HepG2 (cell line): ENCODE measurements around the gene ZNF618. TPM values are rescaled to one million over a fixed set of nuclear protein-coding genes. Genes with fewer than 3 reads are reported as not detected.

Source experiments
- ATAC-seq: fragments of 200-7000 bp; cut with Tn5 transposase; 3 replicates; pipeline ENCODE4 v1.9.1; 2020; ENCODE audit warnings: mild to moderate bottlenecking, moderate library complexity
- BruUV-seq: library from RNA; stranded (reverse); fragments of 400-500 nt; replicated peaks from 2 replicates; lab custom pipeline; 2021; lab: Mats Ljungman, UMichigan
- CTCF ChIA-PET: fragments of 300-600 bp; formaldehyde crosslinking; extraction: SDS; loops from one replicate; lab custom pipeline; 2021; ENCODE audit warnings: low total read pairs, inconsistent platforms, low intra/inter-chr PET ratio; lab: Yijun Ruan, JAX
- POLR2A ChIA-PET: fragments of 350-600 bp; sonication (Branson Sonifier 250); formaldehyde crosslinking; loops from one replicate; lab custom pipeline; 2020; ENCODE audit warnings: antibody characterized with exemption, inconsistent platforms; lab: Yijun Ruan, JAX
- DNase-seq: peaks from one replicate; pipeline ENCODE4 v3.0.0-alpha.2; 2015; ENCODE audit warnings: low spot score
- FAIRE-seq: peaks from 3 replicates; lab custom pipeline; 2011; peaks lifted over from hg19 to GRCh38; lab: Jason Lieb, UNC
- H2AFZ ChIP-seq: one replicate; pipeline ENCODE4 v1.6.1; 2011; ENCODE audit warnings: low read length, inconsistent platforms
- H3K27ac ChIP-seq: fragments of 300-600 bp; 3 replicates; pipeline ENCODE4 v1.8.0; 2011; ENCODE audit warnings: mixed run types, mild to moderate bottlenecking, mixed read lengths, low read length, inconsistent platforms; ENCODE audit not compliant: insufficient read depth; ENCODE audit errors: extremely low read length
- H3K27me3 ChIP-seq, 2 experiments: fragments of 200-600 bp in 1 of 2; 2 replicates in 1 of 2; 3 replicates in 1 of 2; pipeline versions ENCODE4 v1.6.0 to v1.8.0; 2011; ENCODE audit warnings: low read length in 2 of 2, mild to moderate bottlenecking in 2 of 2, moderate library complexity in 2 of 2, inconsistent platforms in 1 of 2; ENCODE audit not compliant: insufficient read depth in 2 of 2, control insufficient read depth in 1 of 2
- H3K36me3 ChIP-seq, 2 experiments: fragments of 200-600 bp in 1 of 2; replicated peaks in 1 of 2; 2 replicates in 1 of 2; 3 replicates in 1 of 2; pipeline versions ENCODE4 v1.5.1 to v1.8.0; 2011; ENCODE audit warnings: low read length in 2 of 2, inconsistent platforms in 1 of 2; ENCODE audit not compliant: insufficient read depth in 2 of 2, control insufficient read depth in 1 of 2
- H3K4me1 ChIP-seq: 2 replicates; pipeline ENCODE4 v1.5.1; 2012; ENCODE audit warnings: low read length, inconsistent platforms; ENCODE audit not compliant: insufficient read depth
- H3K4me2 ChIP-seq: 2 replicates; pipeline ENCODE4 v1.6.0; 2011; ENCODE audit warnings: low read depth, low read length, inconsistent platforms
- H3K4me3 ChIP-seq, 3 experiments: fragments of 200-600 bp in 1 of 3; sonication (generic), shearing (Covaris generic) in 1 of 3; replicated peaks in 1 of 3; 2 replicates each; pipeline ENCODE4 v1.5.1; 2011 to 2016; ENCODE audit warnings: low read length in 3 of 3, inconsistent platforms in 2 of 3, low read depth in 2 of 3, mild to moderate bottlenecking in 2 of 3, control low read depth in 1 of 3, mixed read lengths in 1 of 3; ENCODE audit not compliant: insufficient read depth in 1 of 3
- H3K79me2 ChIP-seq: one replicate; pipeline ENCODE4 v1.6.1; 2011; ENCODE audit warnings: low read length, inconsistent platforms; ENCODE audit not compliant: insufficient read depth
- H3K9ac ChIP-seq: 2 replicates; pipeline ENCODE4 v1.6.0; 2011; ENCODE audit warnings: mild to moderate bottlenecking, low read depth, low read length, inconsistent platforms; ENCODE audit not compliant: insufficient read depth
- H3K9me3 ChIP-seq: 2 replicates; pipeline ENCODE4 v1.5.1; 2012; ENCODE audit warnings: mild to moderate bottlenecking, low read length
- H4K20me1 ChIP-seq: 2 replicates; pipeline ENCODE4 v1.6.0; 2011; ENCODE audit warnings: inconsistent platforms, mild to moderate bottlenecking, low read length, moderate library complexity; ENCODE audit not compliant: insufficient read depth
- KDM6A ChIP-seq: IDR thresholded peaks from 2 replicates; pipeline ENCODE4 v1.6.1; 2016; ENCODE audit warnings: low read depth
- KLF16 ChIP-seq, 2 experiments: sonication (generic) in 1 of 2; formaldehyde crosslinking in 1 of 2; IDR thresholded peaks; 2 replicates each; pipeline versions ENCODE4 v1.6.1 to v1.8.0; 2016 to 2023; ENCODE audit warnings: missing genetic modification reagents in 2 of 2, missing compliant biosample characterization in 1 of 2
- NFAT5 ChIP-seq: sonication (generic); formaldehyde crosslinking; IDR thresholded peaks from 2 replicates; pipeline ENCODE4 v1.4.0; 2020; ENCODE audit warnings: missing genetic modification reagents
- SP5 ChIP-seq: IDR thresholded peaks from 2 replicates; pipeline ENCODE4 v1.6.1; 2016; ENCODE audit warnings: low read depth, borderline replicate concordance
- XBP1 ChIP-seq: sonication (generic); formaldehyde crosslinking; IDR thresholded peaks from 2 replicates; pipeline ENCODE4 v1.5.0; 2020; ENCODE audit warnings: missing genetic modification reagents
- ZNF776 ChIP-seq: sonication (generic); formaldehyde crosslinking; IDR thresholded peaks from 2 replicates; pipeline ENCODE4 v1.4.0; 2020; ENCODE audit warnings: mild to moderate bottlenecking, missing genetic modification reagents
- ZNF839 ChIP-seq: sonication (generic); formaldehyde crosslinking; IDR thresholded peaks from 2 replicates; pipeline ENCODE4 v1.4.0; 2020; ENCODE audit warnings: missing genetic modification reagents, mild to moderate bottlenecking, borderline replicate concordance
- WGBS: methylation state at CpG from one replicate; pipeline ENCODE4 v1.1.6; 2017; ENCODE audit warnings: low lambda C conversion rate; 5-methylcytosine and 5-hydroxymethylcytosine counted together
- in situ Hi-C: cut with HindIII; loops from 2 replicates; pipeline ENCODE4 v1.10.0; 2017; ENCODE audit warnings: low pct_unique_long_range_greater_than_20kb; ENCODE audit not compliant: extremely low pct_ligation_motif_present
- intact Hi-C: fragments of 100-400 bp; cut with micrococcal nuclease; formaldehyde crosslinking; loops from one replicate; pipeline ENCODE4 v1.10.0; 2022; ENCODE audit not compliant: unreplicated experiment
- polyA plus RNA-seq, 8 experiments: library from polyadenylated mRNA; depleted of rRNA in 3 of 8; stranded (reverse) in 7 of 8; unstranded in 1 of 8; fragments of >200 nt; fragmentation: Illumina TruSeq in 4 of 8; extraction: Trizol in 4 of 8; gene quantifications; 2 replicates each; pipeline versions ENCODE4 v1.2.1 to v1.2.3, GENCODE V29; 2011 to 2016; ENCODE audit warnings: low read depth in 4 of 8, missing spikeins in 1 of 8, mixed read lengths in 1 of 8; ENCODE audit not compliant: insufficient read depth in 1 of 8
- total RNA-seq, 5 experiments: library from RNA; depleted of rRNA; stranded (reverse); fragments of >200 nt; fragmentation: Illumina TruSeq; extraction: Trizol; gene quantifications; 2 replicates each; pipeline ENCODE4 v1.2.3, GENCODE V29; 2016; ENCODE audit warnings: low read depth in 1 of 5
- TF ChIP-seq, protein P1 (sequence below): sonication (generic); formaldehyde crosslinking; IDR thresholded peaks from 2 replicates; pipeline ENCODE4 v1.8.0; 2022; ENCODE audit warnings: mild to moderate bottlenecking, missing genetic modification reagents, moderate library complexity

The ZNF618 gene
- total and polyA plus RNA-seq, 2 of the 13 experiments (the other 11 are each of a cell fraction or from before 2014, with no cell fraction given), result 0.07 TPM

DNA sequence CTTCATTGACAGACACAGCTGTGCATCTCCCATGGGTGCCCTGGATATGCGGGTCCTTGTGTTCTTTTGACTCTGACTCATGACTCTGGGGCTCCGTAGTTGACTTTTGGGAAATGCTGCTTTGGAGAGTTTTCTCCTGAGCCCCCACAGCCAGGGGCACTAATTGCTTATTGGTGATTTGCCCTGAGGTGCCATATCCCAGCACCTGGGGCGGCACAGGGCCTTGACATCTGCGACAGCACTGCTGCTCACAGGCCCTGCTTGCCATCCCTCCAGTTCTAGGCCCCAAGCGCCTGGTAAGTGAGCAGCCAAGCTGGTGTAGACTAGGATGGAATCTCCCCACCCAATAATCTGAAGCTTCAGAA, 126.9 kb downstream of the ZNF618 start:
- Histone ChIP-seq H3K9me3 (no peaks in the 10 kb centered on the region), H3K27ac (no peak overlapping the region), H3K4me1 (no peaks in the 10 kb centered on the region), H3K27me3 (peaks cover 0 to 8% of the 10 kb centered on the region in 2 experiments; a peak in 2 of 5 replicates), H4K20me1 (no peaks in the 10 kb centered on the region), H3K4me3 (no peak overlapping the region), H3K36me3 (no peaks in the 10 kb centered on the region), H3K9ac (no peak overlapping the region), H3K4me2 (no peak overlapping the region), H2AFZ (no peak overlapping the region), H3K79me2 (no peaks in the 10 kb centered on the region)
- WGBS, result no CpG with 5 or more reads among the region's 5 CpGs
- BruUV-seq, result no TSS peak
- ATAC-seq, result no peak
- TF ChIP-seq XBP1 (CRISPR knock-in tag), result no peak
- TF ChIP-seq ZNF776 (CRISPR knock-in tag), result no peak
- TF ChIP-seq SP5 (CRISPR knock-in tag), result no peak
- no peak for TF ChIP-seq KDM6A
- no peak for FAIRE-seq
- intact Hi-C loops, result no loop called here
- POLR2A ChIA-PET, result no interaction called here
- CTCF ChIA-PET, result no interaction called here
- in situ Hi-C loops, result no loop called here
- DNase-seq, result no peak

DNA sequence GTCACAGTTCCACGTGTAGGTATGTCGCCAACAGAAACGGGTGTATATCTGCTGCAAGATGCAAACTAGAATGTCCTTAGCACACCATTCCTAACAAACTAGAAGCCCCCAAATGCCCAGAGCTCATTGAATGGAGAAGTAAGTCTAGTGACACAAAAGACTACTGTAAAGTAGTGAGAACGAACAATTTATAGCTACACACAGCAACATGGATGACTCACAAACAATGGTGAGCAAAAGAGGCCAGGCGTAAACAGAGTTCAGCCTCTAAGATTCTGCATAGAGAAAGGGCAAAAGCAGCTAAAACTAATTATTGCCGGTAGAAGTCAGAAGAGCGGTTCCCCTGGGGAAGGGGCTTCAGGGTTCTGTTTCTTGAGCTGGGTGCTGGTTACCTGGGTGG, 127.2 kb downstream of the ZNF618 start:
- Histone ChIP-seq H3K4me3 (no peak overlapping the region), H4K20me1 (no peaks in the 10 kb centered on the region), H3K9ac (no peak overlapping the region), H3K79me2 (no peaks in the 10 kb centered on the region), H3K9me3 (no peaks in the 10 kb centered on the region), H2AFZ (no peak overlapping the region), H3K36me3 (no peaks in the 10 kb centered on the region), H3K27me3 (peaks cover 0 to 8% of the 10 kb centered on the region in 2 experiments; a peak in 2 of 5 replicates), H3K27ac (no peak overlapping the region), H3K4me1 (no peaks in the 10 kb centered on the region), H3K4me2 (no peak overlapping the region)
- FAIRE-seq (no peak), ATAC-seq (no peak), DNase-seq (no peak)
- intact Hi-C loops, result no loop called here
- POLR2A ChIA-PET, result no interaction called here
- BruUV-seq, result no TSS peak
- CTCF ChIA-PET, result no interaction called here
- in situ Hi-C loops, result no loop called here
- 68% methylated on average over 7 of the region's 7 CpGs for WGBS
- TF ChIP-seq KLF16 (CRISPR knock-in tag; IDR thresholded peaks at IDR 0.05) (no peak), ZNF839 (CRISPR knock-in tag) (no peak), NFAT5 (CRISPR knock-in tag) (no peak)
- TF ChIP-seq, protein P1, sequence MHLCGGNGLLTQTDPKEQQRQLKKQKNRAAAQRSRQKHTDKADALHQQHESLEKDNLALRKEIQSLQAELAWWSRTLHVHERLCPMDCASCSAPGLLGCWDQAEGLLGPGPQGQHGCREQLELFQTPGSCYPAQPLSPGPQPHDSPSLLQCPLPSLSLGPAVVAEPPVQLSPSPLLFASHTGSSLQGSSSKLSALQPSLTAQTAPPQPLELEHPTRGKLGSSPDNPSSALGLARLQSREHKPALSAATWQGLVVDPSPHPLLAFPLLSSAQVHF (CRISPR knock-in tag), result no peak
